GM12865 (cell line): ENCODE data around the gene NUSAP1.
"Not testable (repeated sequence)": the region's sequence is repeated elsewhere in the genome, so short reads cannot be mapped to it uniquely, and the experiment has no call there.

ENCODE experiments used
- DNase-seq: peaks from one replicate; pipeline ENCODE4 v3.0.0; 2010; ENCODE audit warnings: low read depth
- H3K4me3 ChIP-seq: 2 replicates; pipeline ENCODE4 v1.5.1; 2011; ENCODE audit warnings: mild to moderate bottlenecking, low read depth, low read length, control low read depth
- TF ChIP-seq, protein P1 (sequence below): IDR thresholded peaks from 2 replicates; pipeline ENCODE4 v1.5.1; 2011; ENCODE audit warnings: low read length, control low read depth, low read depth, inconsistent platforms; ENCODE audit not compliant: insufficient read depth; ENCODE audit errors: missing control alignments

The NUSAP1 gene

DNA sequence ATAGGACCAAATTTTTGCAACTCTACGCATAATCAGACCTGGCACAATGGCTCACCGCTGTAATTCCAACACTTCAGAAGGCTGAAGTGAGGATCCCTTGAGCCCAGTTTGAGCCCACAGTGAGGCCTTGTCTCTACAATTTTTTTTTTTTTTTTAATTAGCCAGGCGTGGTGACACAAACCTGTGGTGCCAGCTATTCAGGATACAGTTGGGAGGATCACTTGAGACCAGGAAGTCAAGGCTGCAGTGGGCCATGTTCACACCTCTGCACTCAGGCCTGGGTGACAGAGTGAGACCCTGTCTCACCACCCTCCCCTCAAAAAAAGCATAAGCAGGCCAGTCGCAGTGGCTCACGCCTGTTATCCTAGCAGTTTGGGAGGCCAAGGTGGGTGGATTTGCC lies 25.0 kb upstream of the NUSAP1 start:
- DNase-seq: no peak
- H3K4me3 ChIP-seq: no peak overlapping the region
- TF ChIP-seq, protein P1, sequence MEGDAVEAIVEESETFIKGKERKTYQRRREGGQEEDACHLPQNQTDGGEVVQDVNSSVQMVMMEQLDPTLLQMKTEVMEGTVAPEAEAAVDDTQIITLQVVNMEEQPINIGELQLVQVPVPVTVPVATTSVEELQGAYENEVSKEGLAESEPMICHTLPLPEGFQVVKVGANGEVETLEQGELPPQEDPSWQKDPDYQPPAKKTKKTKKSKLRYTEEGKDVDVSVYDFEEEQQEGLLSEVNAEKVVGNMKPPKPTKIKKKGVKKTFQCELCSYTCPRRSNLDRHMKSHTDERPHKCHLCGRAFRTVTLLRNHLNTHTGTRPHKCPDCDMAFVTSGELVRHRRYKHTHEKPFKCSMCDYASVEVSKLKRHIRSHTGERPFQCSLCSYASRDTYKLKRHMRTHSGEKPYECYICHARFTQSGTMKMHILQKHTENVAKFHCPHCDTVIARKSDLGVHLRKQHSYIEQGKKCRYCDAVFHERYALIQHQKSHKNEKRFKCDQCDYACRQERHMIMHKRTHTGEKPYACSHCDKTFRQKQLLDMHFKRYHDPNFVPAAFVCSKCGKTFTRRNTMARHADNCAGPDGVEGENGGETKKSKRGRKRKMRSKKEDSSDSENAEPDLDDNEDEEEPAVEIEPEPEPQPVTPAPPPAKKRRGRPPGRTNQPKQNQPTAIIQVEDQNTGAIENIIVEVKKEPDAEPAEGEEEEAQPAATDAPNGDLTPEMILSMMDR: no peak

DNA sequence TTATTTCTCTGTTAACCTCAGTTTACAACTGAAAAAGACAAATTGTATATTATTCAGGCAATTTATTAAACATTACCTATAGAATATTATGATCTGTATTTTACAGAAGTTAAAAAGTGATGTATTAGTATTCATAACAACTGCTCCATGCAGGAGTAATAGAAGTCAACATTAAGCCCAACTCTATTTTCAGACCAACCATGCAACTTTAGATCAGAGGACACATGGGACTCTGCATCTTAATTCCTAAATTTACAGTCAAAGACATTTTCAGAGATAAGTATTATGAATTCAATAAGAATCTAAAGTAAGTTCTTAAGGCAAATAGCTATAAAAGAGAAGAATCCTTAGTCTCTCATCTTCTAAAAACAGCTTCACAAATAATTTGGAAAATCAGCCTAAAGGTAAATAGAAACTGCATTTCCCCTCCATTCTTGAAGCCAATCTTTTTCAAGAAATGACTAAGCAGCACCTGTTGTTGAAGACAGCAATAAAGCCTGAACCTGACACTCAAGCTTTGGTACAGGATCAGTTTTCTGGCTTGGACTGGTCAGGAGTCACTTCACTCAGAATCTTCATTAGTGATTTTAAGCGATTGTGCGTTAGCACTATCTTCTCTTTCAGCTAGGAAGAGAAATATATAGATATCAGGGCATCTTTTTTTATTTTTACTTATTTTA lies 23.3 kb upstream of the NUSAP1 start:
- DNase-seq: peak; percentile 36
- TF ChIP-seq, protein P1: no peak
- no peak overlapping the region for H3K4me3 ChIP-seq

DNA sequence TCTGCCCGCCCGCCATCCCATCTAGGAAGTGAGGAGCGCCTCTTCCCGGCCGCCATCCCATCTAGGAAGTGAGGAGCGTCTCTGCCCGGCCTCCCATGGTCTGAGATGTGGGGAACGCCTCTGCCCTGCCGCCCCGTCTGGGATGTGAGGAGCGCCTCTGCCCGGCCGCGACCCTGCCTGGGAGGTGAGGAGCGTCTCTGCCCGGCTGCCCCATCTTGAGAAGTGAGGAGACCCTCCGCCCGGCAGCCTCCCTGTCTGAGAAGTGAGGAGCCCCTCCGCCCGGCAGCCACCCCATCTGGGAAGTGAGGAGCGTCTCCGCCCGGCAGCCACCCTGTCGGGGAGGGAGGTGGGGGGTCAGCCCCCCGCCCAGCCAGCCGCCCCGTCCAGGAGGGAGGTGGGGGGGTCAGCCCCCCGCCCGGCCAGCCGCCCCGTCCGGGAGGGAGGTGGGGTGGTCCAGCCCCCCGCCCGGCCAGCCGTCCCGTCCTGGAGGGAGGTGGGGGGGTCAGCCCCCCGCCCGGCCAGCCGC lies 11.8 kb upstream of the NUSAP1 start:
- H3K4me3 ChIP-seq, DNase-seq: not testable (repeated sequence)

DNA sequence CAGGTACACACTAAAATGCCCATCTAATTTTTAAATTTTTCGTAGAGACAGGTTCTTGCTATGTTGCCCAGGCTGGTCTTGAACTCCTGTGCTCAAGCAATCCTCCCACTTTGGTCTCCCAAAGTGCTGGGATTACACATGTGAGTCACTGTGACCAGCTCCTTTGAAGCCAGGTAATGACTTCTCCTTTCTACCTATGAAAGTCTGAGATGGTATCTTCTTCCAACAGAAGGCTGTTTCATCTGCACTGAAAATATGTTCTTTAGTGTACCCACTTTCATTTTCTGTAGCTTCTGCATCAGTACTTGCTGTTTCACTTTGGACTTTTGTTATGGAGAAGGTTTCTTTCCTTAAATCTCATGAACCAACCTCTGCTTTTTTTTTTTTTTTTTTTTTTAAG lies 9.1 kb upstream of the NUSAP1 start:
- no peak overlapping the region for H3K4me3 ChIP-seq
- TF ChIP-seq, protein P1: no peak
- DNase-seq: peak; percentile 57

DNA sequence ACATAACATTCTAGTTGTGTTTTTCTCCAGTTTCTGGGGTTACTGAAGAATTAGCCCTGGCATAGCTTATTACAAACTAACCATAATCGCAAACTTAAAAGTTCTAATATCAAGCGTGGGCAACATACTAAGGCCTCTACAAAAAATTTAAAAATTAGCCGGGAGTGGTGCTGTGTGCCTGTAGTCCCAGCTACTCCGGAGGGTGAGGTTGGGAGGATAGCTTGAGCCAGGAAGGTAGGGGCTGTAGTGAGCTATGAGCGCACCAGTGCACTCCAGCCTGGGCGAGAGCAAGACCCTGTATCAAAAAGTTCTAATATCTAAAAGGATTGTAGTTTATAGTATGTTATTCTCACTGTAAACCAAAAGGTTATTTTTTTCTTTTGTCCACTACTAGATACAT lies 1.4 kb upstream of the NUSAP1 start:
- no peak for DNase-seq
- TF ChIP-seq, protein P1: no peak
- H3K4me3 ChIP-seq: peak overlapping the region; percentile 63

DNA sequence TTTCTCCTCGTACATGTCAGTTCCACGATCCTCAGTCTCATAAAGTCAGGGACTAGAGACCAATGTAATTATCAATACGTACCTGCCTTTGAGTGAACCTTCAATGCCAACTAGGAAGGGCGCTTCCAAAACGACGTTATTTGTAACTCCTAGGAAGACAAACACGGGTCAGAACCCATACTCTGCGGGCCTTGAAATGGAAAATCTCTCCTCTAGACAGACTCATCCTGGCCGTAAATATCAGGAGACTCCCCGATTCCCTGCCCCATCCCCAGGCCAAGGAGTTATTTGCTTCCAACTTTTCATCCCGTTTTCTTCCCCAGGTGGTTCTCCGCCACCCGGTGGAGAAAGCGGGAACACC lies 868 bp upstream of the NUSAP1 start:
- TF ChIP-seq, protein P1: peak; percentile 56
- H3K4me3 ChIP-seq: peak overlapping the region; percentile 63
- DNase-seq: no peak

DNA sequence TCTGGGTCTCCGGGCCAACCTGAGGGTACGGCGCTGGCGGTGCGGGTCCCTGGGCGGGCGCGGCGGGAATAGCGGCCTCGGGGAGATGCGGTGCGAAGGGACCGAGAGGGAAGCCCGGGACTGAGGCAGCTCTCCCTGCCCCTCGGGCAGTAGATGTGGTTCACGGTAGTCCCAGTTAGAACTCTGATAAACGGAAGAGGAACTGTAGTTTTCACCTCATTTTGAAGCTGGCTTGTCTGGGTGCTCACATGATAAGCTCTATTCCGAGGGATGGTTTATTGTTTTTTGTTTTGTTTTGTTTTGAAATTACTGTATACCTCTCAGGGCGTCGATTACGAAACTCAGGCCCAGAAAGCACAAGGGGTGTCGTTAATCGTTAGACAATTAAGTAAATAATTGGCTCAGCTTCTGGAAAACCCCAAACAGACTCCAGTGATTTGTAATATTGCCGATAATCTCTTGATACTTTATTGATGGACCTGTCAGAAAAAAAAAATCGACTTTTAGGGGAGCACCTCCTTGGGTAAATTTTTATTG lies 413 bp downstream of the NUSAP1 start:
- DNase-seq: peak; percentile 67
- TF ChIP-seq, protein P1: no peak
- peak overlapping the region; percentile 80 for H3K4me3 ChIP-seq
